Thyroid gland (tissue), 4 donors: Measurements from ENCODE around the gene FXYD6.

ENCODE experiments used
- POLR2A ChIP-seq, 2 donors: fragments of 450-650 bp; IDR thresholded peaks; one replicate each; pipeline ENCODE4 v1.6.1; 2017; ENCODE audit warnings: antibody characterized with exemption in 2 of 2, mild to moderate bottlenecking in 2 of 2, moderate library complexity in 1 of 2
- TF ChIP-seq, protein P1 (sequence below), 6 experiments: fragments of 200-600 bp in 3 of 6; fragments of 450-650 bp in 3 of 6; sonication (generic) in 3 of 6; IDR thresholded peaks; one replicate each; pipeline ENCODE4 v1.5.1; 2016 to 2019; ENCODE audit warnings: antibody characterized with exemption in 6 of 6, mild to moderate bottlenecking in 2 of 6, inconsistent platforms in 1 of 6, moderate library complexity in 1 of 6

DNA sequence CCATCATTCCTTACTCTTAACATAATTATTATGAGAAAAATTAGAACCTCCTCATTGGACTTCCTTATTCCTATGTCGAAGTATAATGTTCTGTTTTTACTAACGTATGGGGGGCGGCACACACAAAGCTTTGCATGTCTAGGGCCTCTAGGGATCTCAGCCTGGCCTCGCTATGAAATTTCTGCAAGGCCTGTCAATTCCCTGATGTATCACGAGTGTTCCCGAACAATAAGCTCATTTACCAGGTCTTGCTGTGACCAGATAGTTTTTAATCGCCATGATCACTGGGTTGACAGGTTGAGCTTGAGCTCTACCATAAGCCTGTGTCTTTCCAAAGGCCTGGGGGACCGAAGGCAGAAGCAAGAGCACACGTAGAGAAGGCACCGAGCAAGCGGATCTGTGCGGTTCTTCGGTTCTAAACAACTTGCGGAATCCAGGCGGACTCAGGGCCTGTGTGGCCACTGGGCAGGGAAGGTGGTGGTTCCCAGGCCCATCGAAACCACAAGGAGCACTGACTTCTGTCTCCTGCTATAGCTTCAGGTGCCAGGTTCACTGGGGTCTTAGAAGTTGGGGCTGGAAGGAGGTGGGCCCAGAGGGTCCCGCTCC is 41.5 kb downstream of the FXYD6 start:
- TF ChIP-seq POLR2A (IDR thresholded peaks at IDR 0.05) = no peak
- TF ChIP-seq, protein P1, sequence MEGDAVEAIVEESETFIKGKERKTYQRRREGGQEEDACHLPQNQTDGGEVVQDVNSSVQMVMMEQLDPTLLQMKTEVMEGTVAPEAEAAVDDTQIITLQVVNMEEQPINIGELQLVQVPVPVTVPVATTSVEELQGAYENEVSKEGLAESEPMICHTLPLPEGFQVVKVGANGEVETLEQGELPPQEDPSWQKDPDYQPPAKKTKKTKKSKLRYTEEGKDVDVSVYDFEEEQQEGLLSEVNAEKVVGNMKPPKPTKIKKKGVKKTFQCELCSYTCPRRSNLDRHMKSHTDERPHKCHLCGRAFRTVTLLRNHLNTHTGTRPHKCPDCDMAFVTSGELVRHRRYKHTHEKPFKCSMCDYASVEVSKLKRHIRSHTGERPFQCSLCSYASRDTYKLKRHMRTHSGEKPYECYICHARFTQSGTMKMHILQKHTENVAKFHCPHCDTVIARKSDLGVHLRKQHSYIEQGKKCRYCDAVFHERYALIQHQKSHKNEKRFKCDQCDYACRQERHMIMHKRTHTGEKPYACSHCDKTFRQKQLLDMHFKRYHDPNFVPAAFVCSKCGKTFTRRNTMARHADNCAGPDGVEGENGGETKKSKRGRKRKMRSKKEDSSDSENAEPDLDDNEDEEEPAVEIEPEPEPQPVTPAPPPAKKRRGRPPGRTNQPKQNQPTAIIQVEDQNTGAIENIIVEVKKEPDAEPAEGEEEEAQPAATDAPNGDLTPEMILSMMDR (IDR thresholded peaks at IDR 0.05) = no peak
